GM19328 (cell line): ENCODE results near the gene FGR.
A peak's percentile ranks its signal among the peaks of the same experiment; 100 is the strongest.

Experiments used
- ATAC-seq: cut with Tn5 transposase; IDR thresholded peaks from one replicate; pipeline ENCODE4 v1.9.1; 2021; ENCODE audit warnings: mild to moderate bottlenecking, moderate library complexity; ENCODE audit not compliant: unreplicated experiment

FGR gene

GRCh38 chr1:27617420-27617819 lies 17.6 kb downstream of the FGR start:
- ATAC-seq: no peak

- no peak for ATAC-seq
Observed at GRCh38 chr1:27616441-27616840, 18.5 kb downstream of the FGR start.

- ATAC-seq: no peak
Observed at GRCh38 chr1:27615346-27616192, 19.4 kb downstream of the FGR start.

- ATAC-seq: no peak
Observed at GRCh38 chr1:27614625-27615344, 20.2 kb downstream of the FGR start.

DNA sequence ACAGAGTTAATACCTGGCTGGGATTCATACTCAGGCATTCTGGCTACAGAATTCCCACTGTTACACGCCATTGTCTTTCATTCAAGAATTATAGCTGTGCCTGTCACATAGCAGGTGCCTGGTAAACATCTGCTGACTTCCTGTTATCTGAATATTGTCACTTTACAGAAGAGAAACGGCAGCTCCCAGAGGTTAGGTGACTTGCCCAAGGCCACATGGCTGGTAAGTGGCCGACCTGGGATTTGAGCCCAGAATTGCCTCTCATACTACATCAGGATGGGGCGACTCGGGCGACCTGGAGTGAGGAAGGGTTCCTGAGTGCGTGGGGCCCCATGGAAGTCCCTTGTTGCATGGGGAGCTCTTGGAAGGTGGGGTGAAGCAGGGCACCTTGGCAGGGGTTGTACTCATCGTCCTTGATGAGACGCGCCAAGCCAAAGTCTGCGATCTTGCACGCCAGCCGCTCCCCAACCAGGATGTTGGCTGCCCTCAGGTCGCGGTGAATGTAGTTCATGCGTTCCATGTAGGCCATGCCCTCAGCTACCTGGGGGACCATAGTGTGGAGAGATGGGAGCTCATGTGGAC lies 20.9 kb downstream of the FGR start:
- no peak for ATAC-seq

DNA sequence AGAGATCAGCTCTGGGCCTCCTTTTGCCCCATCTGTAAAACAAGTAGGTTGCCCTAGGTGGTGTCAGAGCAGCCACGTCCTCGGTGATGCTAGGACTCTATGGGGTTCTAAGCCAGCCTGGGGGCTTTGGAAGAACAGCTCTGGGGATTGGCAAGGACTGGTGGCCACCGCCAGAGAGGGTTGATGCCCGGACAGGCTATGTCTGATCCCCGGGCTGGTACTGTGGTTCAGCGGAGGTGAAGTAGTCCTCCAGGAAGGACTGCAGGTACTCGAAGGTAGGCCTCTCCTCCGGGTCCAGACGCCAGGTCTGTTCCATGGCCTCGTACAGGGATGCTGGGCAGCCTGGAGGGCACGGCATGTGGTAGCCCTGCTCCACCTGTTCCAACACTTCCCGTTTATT lies 22.3 kb downstream of the FGR start:
- ATAC-seq: no peak

- ATAC-seq: no peak
Observed at GRCh38 chr1:27611450-27611849, 23.5 kb downstream of the FGR start.

DNA sequence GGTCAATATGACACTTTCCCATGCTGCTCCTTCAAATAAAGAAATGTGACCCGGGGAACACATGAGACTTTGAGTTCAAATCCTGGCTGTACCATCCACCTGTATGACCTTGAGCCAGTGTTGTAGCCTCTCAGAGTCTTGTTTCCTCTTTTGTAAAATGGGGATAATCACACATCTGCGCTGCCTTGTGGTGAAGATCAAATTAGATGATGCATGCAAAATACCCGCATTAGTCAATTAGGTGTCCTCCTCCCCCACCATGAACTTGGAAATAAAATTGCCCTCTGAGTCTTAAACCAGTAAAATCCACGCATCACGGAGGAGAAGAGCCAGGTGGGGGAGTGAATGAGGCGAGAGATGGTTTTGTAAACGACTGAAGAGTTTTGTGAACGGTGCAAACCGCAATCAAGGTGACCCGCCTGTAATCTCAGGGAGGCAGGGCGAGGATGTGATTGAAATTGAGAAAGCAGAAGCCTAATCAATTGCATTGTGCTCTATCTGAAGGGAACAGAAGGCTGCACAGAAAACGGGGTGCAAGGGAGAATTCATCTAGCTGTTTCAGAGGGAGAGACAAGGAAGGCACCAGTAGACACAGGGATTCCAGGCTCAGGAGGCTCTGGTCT lies 25.3 kb downstream of the FGR start:
- ATAC-seq: no peak

DNA sequence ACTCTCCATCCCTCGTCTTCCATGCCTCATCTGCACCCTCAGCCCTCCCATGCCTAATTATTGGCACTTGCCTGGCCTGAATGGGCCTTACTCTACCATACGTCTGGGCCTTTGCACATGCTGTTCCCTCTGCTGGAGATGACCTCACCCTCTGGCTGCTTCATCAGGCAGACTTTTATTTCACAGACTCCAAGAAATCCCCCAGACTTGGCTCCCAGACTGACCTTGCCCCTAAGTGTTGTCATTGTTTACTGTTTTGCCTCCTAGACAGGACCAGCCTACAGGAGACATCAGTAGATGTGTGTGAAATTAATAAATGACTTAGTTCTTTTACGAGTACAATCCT lies 25.8 kb downstream of the FGR start:
- no peak for ATAC-seq

GRCh38 chr1:27607239-27607804 lies 27.7 kb downstream of the FGR start:
- no peak for ATAC-seq

GRCh38 chr1:27606708-27607238 lies 28.2 kb downstream of the FGR start:
- no peak for ATAC-seq

GRCh38 chr1:27605796-27606707 lies 28.9 kb downstream of the FGR start:
- no peak for ATAC-seq

- no peak for ATAC-seq
Observed at GRCh38 chr1:27605300-27605766, 29.7 kb downstream of the FGR start.

DNA sequence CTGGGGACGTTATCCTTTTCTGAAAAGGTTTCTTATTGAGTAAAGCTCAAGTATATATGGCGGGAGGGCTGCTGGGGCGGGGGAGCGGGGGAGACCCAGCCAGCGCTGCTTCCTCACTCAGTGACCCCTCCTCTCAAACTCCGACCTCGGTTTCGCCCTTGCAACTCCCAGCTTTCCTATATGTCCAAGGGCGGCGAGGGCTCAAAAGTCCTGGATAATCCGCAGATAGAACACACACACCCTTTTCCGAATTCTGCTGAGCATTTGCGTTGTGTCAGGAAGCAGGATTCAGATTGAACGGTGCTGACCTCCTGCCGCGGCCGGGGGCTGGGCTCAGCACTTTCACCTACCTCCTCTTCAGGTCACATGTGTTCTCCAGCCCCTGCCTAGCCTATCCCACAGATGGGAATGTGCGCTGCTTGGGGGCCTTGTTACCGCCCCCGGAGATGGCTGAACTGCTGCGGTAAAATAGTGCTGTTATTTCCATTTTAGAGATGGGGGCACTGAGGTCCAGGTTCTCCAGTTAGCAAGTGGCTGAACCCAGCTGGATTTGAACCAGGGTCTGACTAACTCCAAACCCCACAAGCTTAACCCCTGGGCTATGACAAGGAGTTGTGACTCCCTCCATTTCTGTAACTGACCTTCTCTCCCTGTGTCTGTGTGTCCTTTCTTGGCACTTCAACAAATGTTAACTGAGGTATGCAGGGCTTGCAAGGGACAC lies 30.2 kb downstream of the FGR start:
- no peak for ATAC-seq

- ATAC-seq: peak; percentile 65
Observed at GRCh38 chr1:27603681-27604578, 31.1 kb downstream of the FGR start, which contains the start of gene AHDC1. TSS of gene AHDC1 (minus strand) at chr1:27604144. CDS start at chr1:27552115, 52,029 bp downstream.

GRCh38 chr1:27603309-27603680 lies 31.7 kb downstream of the FGR start:
- no peak for ATAC-seq

DNA sequence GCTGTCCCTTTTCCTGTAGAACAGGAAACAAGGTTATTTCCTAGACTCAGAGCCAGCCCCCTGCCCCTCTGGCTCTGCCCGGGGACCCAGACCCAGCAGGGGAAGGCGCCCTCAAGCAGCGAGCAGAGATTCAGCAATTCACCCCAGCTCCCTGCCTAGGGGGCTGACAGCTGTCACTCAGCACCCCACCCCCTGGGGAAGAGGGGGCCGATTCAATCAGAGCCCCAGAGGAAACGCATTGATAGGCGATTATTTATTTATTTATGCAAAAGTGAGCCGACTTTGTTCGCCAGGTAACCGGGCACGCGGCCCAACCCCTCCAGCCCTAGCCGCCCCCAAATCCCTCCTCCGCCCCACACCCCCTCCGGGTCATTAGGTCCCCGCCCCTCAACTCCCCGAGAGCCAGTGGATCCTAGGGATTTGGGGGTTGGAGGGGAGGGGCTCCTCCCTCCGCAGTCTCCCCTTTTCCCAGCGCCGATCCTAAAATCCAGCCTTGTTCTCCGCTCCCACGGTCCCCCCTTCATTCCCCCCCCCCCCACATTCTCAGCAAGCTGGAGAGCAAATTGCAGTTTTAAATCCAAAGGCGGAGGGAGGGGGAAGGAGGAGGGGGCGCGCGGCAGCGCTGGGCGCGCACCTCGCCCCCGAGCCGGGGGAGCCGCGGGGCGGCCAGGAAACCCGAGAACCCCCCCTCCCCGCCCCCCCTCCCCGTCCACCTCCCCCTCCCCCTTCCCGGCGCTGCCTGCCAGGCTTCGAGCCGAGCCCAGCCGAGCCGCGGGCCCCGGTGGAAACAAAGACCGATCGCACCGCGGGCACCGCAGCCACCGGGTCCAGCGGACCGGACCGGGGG lies 32.3 kb downstream of the FGR start:
- no peak for ATAC-seq
